HCT116 (cell line): ENCODE results near the gene FCRL2. TPM values are rescaled to one million over a fixed set of nuclear protein-coding genes. Genes with fewer than 3 reads are reported as not detected.

ENCODE experiments used
- ATAC-seq: fragments of 200-7000 bp; cut with Tn5 transposase; 2 replicates; pipeline ENCODE4 v1.9.1; 2020; ENCODE audit warnings: mild to moderate bottlenecking, moderate library complexity
- BruUV-seq: library from RNA; stranded (reverse); fragments of 400-500 nt; replicated peaks from 2 replicates; lab custom pipeline; 2021; lab: Mats Ljungman, UMichigan
- CTCF ChIA-PET: fragments of 300-600 bp; sonication (Branson Sonifier 250); formaldehyde crosslinking; loops from one replicate; lab custom pipeline; 2021; ENCODE audit warnings: antibody characterized with exemption; lab: Charles Lee
- POLR2A ChIA-PET: fragments of 300-600, 350-600 bp; sonication (Branson Sonifier 250); formaldehyde crosslinking; loops from one replicate; lab custom pipeline; 2021; ENCODE audit warnings: antibody characterized with exemption; lab: Charles Lee
- RAD21 ChIA-PET, 2 experiments: fragments of 300-600 bp; sonication (Branson Sonifier 250); formaldehyde crosslinking; loops; one replicate each; lab custom pipeline; 2023; ENCODE audit warnings: low total read pairs in 2 of 2; ENCODE audit not compliant: uncharacterized antibody in 2 of 2, unreplicated experiment in 2 of 2, low non-redundant PET in 1 of 2; lab: Charles Lee
- DNase-seq: peaks from one replicate; pipeline ENCODE4 v3.0.0-alpha.2; 2010; ENCODE audit warnings: low read depth, low spot score
- H2AFZ ChIP-seq: fragments of 200-600 bp; shearing (Covaris generic), sonication (generic); 2 replicates; pipeline ENCODE4 v1.6.1; 2017; ENCODE audit warnings: low read depth, mixed run types, mixed read lengths, antibody characterized with exemption, low read length; ENCODE audit not compliant: poor library complexity, severe bottlenecking
- H3K27ac ChIP-seq: 2 replicates; pipeline ENCODE4 v1.5.1; 2012; ENCODE audit warnings: low read depth, low read length
- H3K27me3 ChIP-seq: fragments of 200-600 bp; sonication (generic); 2 replicates; pipeline ENCODE4 v1.6.1; 2016; ENCODE audit warnings: mixed run types, low read length, mixed read lengths; ENCODE audit not compliant: insufficient read depth
- H3K36me3 ChIP-seq, 2 experiments: fragments of 200-500 bp in 1 of 2; fragments of 200-600 bp in 1 of 2; sonication (Bioruptor generic) in 1 of 2; sonication (generic) in 1 of 2; 2 replicates each; pipeline versions ENCODE4 v1.5.1 to v1.6.1; 2014 to 2016; ENCODE audit warnings: low read length in 2 of 2, inconsistent platforms in 1 of 2, mixed read lengths in 1 of 2, mixed run types in 1 of 2; ENCODE audit not compliant: insufficient read depth in 2 of 2, control insufficient read depth in 1 of 2
- H3K4me1 ChIP-seq, 2 experiments: fragments of 200-600 bp in 1 of 2; sonication (generic) in 1 of 2; 2 replicates each; pipeline versions ENCODE4 v1.5.1 to v1.6.1; 2012 to 2017; ENCODE audit warnings: low read length in 2 of 2, inconsistent platforms in 1 of 2, mild to moderate bottlenecking in 1 of 2, mixed read lengths in 1 of 2, mixed run types in 1 of 2, moderate library complexity in 1 of 2; ENCODE audit not compliant: insufficient read depth in 2 of 2, control insufficient read depth in 1 of 2
- H3K4me2 ChIP-seq: fragments of 200-600 bp; sonication (generic); 2 replicates; pipeline ENCODE4 v1.6.1; 2017; ENCODE audit warnings: mixed run types, low read length, mixed read lengths
- H3K4me3 ChIP-seq, 2 experiments: fragments of 200-600 bp in 1 of 2; sonication (generic) in 1 of 2; replicated peaks in 1 of 2; 2 replicates each; pipeline ENCODE4 v1.5.1; 2011 to 2016; ENCODE audit warnings: low read length in 2 of 2, control low read depth in 1 of 2, low read depth in 1 of 2, mild to moderate bottlenecking in 1 of 2, mixed read lengths in 1 of 2, mixed run types in 1 of 2
- H3K79me2 ChIP-seq: fragments of 200-600 bp; sonication (generic); 2 replicates; pipeline ENCODE4 v1.6.1; 2017; ENCODE audit warnings: mild to moderate bottlenecking, mixed run types, low read length, moderate library complexity, mixed read lengths; ENCODE audit not compliant: insufficient read depth
- H3K9ac ChIP-seq: fragments of 200-600 bp; sonication (generic); 2 replicates; pipeline ENCODE4 v1.6.1; 2016; ENCODE audit warnings: low read length, mixed read lengths
- H3K9me2 ChIP-seq: fragments of 200-600 bp; sonication (generic), shearing (Covaris generic); 2 replicates; pipeline ENCODE4 v1.6.1; 2017; ENCODE audit warnings: mixed run types, mild to moderate bottlenecking, moderate library complexity; ENCODE audit not compliant: insufficient read depth
- H3K9me3 ChIP-seq, 2 experiments: fragments of 200-500 bp in 1 of 2; fragments of 200-600 bp in 1 of 2; sonication (Bioruptor generic) in 1 of 2; sonication (generic) in 1 of 2; 2 replicates each; pipeline ENCODE4 v1.6.1; 2014 to 2017; ENCODE audit warnings: low read length in 2 of 2, mixed read lengths in 2 of 2, inconsistent platforms in 1 of 2, low read depth in 1 of 2, mild to moderate bottlenecking in 1 of 2, mixed run types in 1 of 2, moderate library complexity in 1 of 2; ENCODE audit not compliant: control insufficient read depth in 1 of 2, insufficient read depth in 1 of 2
- H4K20me1 ChIP-seq: fragments of 200-600 bp; sonication (generic), shearing (Covaris generic); 2 replicates; pipeline ENCODE4 v1.6.1; 2017; ENCODE audit warnings: mixed run types, mild to moderate bottlenecking, moderate library complexity; ENCODE audit not compliant: insufficient read depth
- ATF3 ChIP-seq: IDR thresholded peaks from 2 replicates; pipeline ENCODE4 v1.6.1; 2012
- CBX3 ChIP-seq: IDR thresholded peaks from 2 replicates; pipeline ENCODE4 v1.6.1; 2012; ENCODE audit warnings: low read depth
- EGR1 ChIP-seq: IDR thresholded peaks from 2 replicates; pipeline ENCODE4 v1.6.1; 2012; ENCODE audit warnings: low read depth
- ELF1 ChIP-seq: IDR thresholded peaks from 2 replicates; pipeline ENCODE4 v1.6.1; 2012; ENCODE audit warnings: low read depth, borderline replicate concordance
- EZH2 ChIP-seq: fragments of 200-600 bp; sonication (generic); IDR thresholded peaks from 2 replicates; pipeline ENCODE4 v1.6.1; 2017; ENCODE audit warnings: antibody characterized with exemption, mixed run types
- EZH2phosphoT487 ChIP-seq: fragments of 200-600 bp; IDR thresholded peaks from 2 replicates; pipeline ENCODE4 v1.6.1; 2018; ENCODE audit warnings: antibody characterized with exemption, borderline replicate concordance
- FOSL1 ChIP-seq: IDR thresholded peaks from 2 replicates; pipeline ENCODE4 v1.6.1; 2012; ENCODE audit warnings: low read depth
- MAX ChIP-seq: IDR thresholded peaks from 2 replicates; pipeline ENCODE4 v1.6.1; 2012
- POLR2A ChIP-seq: IDR thresholded peaks from 2 replicates; pipeline ENCODE4 v1.7.0; 2011; ENCODE audit warnings: borderline replicate concordance; ENCODE audit not compliant: insufficient read depth, insufficient read length; ENCODE audit errors: extremely low read depth
- POLR2AphosphoS5 ChIP-seq: IDR thresholded peaks from 2 replicates; pipeline ENCODE4 v1.6.1; 2011; ENCODE audit warnings: mild to moderate bottlenecking, low read depth, low read length, moderate library complexity
- RAD21 ChIP-seq: IDR thresholded peaks from 2 replicates; pipeline ENCODE4 v1.6.1; 2012; ENCODE audit warnings: low read depth, mild to moderate bottlenecking
- REST ChIP-seq: IDR thresholded peaks from 2 replicates; pipeline ENCODE4 v1.6.1; 2012; ENCODE audit warnings: low read depth
- SIN3A ChIP-seq: IDR thresholded peaks from 2 replicates; pipeline ENCODE4 v1.6.1; 2012; ENCODE audit warnings: low read depth
- SP1 ChIP-seq: IDR thresholded peaks from 2 replicates; pipeline ENCODE4 v1.6.1; 2012; ENCODE audit warnings: low read depth
- SRF ChIP-seq: IDR thresholded peaks from 2 replicates; pipeline ENCODE4 v1.6.1; 2012; ENCODE audit warnings: low read depth
- TCF7L2 ChIP-seq: IDR thresholded peaks from 2 replicates; pipeline ENCODE4 v1.7.0; 2011; ENCODE audit warnings: borderline replicate concordance, inconsistent platforms; ENCODE audit not compliant: insufficient read depth, insufficient read length; ENCODE audit errors: extremely low read depth
- ZFX ChIP-seq: fragments of 450-650 bp; IDR thresholded peaks from 2 replicates; pipeline ENCODE4 v1.6.1; 2017
- ZNF274 ChIP-seq: fragments of 200-500 bp; sonication (Bioruptor generic); IDR thresholded peaks from 2 replicates; pipeline ENCODE4 v1.6.1; 2014; ENCODE audit warnings: mild to moderate bottlenecking, low read depth, low read length, inconsistent platforms
- intact Hi-C: fragments of 100-400 bp; cut with micrococcal nuclease; formaldehyde crosslinking; loops from 2 replicates; pipeline ENCODE4 v1.10.0; 2022
- total RNA-seq: library from RNA; stranded (reverse); gene quantifications from one replicate; pipeline ENCODE4 v1.2.1, GENCODE V29; 2021; ENCODE audit not compliant: unreplicated experiment

Gene FCRL2
- total RNA-seq, 1 experiment from 2014 or later: not detected

GRCh38 chr1:157721985-157722384, 54.9 kb downstream of the FCRL2 start:
- DNase-seq (no peak), ATAC-seq (no peak)
- no peak overlapping the region for H3K9ac ChIP-seq
- POLR2A ChIA-PET: no interaction called here
- no peaks in the 10 kb centered on the region for H3K4me1 ChIP-seq
- CTCF ChIA-PET: no interaction called here
- H3K9me2 ChIP-seq: no peaks in the 10 kb centered on the region
- no peaks in the 10 kb centered on the region for H3K36me3 ChIP-seq
- H3K27ac ChIP-seq: no peak overlapping the region
- TF ChIP-seq SIN3A (no peak), RAD21 (no peak), ELF1 (no peak), SRF (no peak), CBX3 (no peak), TCF7L2 (no peak), POLR2AphosphoS5 (no peak), ZNF274 (no peak), REST (no peak), MAX (no peak), SP1 (no peak), ZFX (no peak), EZH2 (no peak), POLR2A (no peak), EZH2phosphoT487 (no peak), ATF3 (no peak), FOSL1 (no peak), EGR1 (no peak)
- no peaks in the 10 kb centered on the region for H4K20me1 ChIP-seq
- no peaks in the 10 kb centered on the region for H3K79me2 ChIP-seq
- H3K9me3 ChIP-seq: peaks cover 0 to 3% of the 10 kb centered on the region in 2 experiments; a peak in 1 of 4 replicates
- RAD21 ChIA-PET: no interaction called here
- no peak overlapping the region for H3K4me2 ChIP-seq
- no TSS peak for BruUV-seq
- peaks cover 3% of the 10 kb centered on the region; the same call in 1 of the 2 replicates for H3K27me3 ChIP-seq
- H2AFZ ChIP-seq: no peak overlapping the region
- intact Hi-C loops: no loop called here
- H3K4me3 ChIP-seq: no peak overlapping the region
